ENCODE data around the gene PALS2.

The PALS2 gene, protein sequence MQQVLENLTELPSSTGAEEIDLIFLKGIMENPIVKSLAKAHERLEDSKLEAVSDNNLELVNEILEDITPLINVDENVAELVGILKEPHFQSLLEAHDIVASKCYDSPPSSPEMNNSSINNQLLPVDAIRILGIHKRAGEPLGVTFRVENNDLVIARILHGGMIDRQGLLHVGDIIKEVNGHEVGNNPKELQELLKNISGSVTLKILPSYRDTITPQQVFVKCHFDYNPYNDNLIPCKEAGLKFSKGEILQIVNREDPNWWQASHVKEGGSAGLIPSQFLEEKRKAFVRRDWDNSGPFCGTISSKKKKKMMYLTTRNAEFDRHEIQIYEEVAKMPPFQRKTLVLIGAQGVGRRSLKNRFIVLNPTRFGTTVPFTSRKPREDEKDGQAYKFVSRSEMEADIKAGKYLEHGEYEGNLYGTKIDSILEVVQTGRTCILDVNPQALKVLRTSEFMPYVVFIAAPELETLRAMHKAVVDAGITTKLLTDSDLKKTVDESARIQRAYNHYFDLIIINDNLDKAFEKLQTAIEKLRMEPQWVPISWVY

DNA sequence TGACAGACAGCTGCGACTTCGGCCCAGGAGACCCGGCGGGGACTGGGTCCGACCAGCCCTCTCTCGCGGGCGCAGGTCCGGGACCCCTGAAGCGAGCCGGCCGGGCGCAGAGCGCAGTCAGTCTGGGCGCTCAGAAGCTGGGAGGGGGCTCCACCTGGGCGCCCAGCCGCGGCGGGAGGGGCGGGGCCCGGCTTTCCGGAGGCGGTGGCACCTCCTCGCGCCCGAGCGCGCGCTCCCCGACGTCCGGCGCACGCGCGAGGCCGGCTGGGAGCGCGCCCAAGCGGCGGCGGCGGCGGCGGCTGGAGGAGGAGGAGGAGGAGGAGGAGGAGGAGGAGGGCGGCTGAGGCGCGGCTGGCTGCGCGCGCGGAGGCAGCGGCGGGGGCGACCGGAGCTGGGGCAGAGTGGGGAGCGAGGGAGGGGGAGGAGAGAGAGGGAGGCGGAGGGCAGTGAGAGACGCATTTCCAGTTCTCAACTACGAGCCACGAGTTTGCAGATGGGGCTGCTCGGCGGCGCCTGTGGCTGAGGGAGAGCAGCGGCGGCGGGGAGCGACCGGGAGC is at the start of gene PALS2:
Gene PALS2, plus strand, starts transcription at position 456 of the 557 bp plus-strand sequence. CDS start 50,216 bp downstream, outside the sequence.
- peak; percentile 86 for DNase-seq (ENCODE audit: low spot score)

DNA sequence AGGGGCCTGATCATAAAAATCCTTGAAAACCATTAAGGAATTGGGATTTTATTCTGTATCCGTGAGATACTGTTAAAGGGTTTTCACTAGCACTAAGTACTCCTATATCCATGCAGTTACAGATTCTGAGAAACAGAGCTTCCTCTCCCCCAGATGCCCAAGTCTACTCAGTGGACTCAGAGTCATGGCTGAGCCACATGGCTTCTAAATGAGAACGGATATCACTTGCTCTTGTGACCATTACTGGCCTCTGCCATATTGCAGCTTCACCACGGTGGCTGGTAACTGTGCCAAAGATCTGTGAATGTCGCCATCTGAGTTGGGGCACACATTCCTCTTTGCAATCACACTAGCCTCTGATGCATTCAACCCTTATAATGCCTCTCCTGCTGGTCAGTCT is 42.0 kb upstream of the PALS2 start:
- no peak for DNase-seq (ENCODE audit: low spot score)

DNA sequence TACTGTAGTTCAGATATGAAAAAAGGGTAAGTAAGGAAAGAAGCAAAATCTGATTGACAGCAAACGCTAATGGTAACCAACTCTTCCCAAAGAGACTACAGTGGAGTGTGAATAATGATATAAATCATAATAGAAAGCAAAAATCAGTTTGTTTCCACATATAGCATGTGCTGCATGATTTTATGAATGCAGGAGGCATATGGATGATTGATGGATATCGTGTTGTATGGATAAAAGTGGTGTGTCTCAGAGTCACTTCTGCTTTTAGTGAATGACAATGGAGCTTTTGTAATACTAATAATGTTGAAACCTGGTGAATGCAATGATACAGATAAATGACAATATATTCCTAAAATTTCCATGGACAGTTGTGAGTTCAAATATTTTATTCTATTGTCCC is 36.6 kb upstream of the PALS2 start:
- no peak for DNase-seq (ENCODE audit: low spot score)

DNA sequence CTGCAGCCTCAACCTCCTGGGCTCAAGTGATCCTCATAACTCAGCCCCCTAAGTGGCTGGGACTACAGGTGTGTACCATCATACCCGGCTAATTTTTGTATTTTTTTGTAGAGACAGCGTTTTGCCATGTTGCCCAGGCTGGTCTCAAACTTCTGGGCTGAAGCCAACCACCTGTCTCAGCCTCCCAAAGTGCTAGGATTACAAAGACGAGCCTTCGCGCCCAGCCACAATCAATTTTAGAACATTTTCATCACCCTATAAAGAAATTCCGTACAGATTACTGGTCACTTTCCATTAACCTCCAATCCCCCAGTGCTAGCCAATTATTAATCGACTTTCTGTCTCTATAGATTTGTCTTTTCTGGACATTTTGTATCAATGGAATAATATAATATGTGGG is 32.3 kb upstream of the PALS2 start:
- DNase-seq (ENCODE audit: low spot score) = no peak

DNA sequence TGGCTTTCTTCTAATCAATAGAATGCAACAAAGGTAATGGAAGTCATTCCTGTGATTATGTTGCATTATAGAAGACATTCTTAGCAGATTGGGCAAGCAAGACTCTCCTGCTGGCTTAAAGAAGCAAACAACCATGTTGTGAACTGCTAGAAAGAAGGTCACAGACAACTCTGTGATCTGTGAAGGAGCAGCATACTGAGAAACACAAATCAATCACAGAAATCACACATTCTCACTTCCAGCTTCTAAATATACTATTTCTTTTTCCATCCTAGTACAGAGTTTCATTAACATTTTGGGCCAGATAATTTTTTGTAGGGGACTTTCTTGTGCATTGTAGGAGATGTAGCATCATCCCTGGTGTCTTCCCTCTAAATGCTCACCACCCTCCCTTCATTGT is 28.0 kb upstream of the PALS2 start:
- no peak for DNase-seq (ENCODE audit: low spot score)

DNA sequence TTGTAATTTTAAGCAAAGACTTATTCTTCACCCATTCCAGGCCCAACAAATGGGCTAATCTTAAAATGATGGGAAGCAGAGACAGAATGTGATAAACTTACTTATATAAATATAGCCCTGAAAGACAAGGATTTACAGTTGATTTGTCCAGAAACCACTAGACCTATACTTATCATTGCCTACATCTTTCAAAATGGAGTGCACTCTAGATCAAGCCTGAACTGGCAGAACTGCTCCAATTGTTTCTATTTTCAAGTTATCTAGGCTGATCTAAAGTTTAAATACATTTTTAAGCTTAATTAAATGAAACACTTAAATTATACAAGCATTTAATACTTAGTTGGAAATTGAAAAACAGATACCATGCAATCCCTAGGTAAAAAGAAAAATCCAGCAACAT is 24.9 kb upstream of the PALS2 start:
- no peak for DNase-seq (ENCODE audit: low spot score)

DNA sequence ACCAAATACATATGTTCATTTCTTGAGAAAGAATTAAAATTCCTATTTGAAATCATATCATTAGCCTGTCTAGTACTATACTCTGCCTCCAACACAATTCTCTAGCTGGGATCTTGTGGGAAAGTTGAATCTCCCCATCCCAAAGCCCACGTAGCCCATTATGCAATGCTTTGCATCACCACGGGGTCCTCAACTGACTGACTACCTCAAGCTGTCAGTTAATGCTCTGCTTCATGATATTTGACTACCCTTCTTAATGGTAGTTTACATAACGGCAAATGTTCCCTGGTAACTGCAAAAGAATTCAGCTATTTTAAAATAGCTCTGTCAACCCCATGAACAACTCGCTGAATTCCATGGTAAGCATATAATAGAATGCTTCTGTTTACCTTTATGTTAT is 23.3 kb upstream of the PALS2 start:
- DNase-seq (ENCODE audit: low spot score) = no peak

DNA sequence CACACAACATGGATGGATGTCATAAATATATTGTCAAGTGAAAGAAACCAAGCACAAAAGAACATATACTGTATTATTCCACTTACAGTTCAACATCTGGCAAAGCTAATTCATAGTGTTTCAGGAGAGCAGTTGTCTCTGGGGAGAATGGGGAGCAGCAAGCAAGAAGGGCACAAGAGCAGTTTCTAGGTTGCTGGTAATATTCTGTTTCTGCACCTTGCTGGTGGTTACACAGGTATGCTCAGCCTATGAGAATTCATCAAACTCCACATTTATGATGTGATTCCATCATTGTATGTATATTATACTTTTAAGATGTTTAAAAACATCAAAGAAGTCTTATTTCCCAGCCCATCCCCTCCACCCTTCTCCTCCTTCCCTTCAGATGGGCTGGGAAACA is 18.1 kb upstream of the PALS2 start:
- no peak for DNase-seq (ENCODE audit: low spot score)

DNA sequence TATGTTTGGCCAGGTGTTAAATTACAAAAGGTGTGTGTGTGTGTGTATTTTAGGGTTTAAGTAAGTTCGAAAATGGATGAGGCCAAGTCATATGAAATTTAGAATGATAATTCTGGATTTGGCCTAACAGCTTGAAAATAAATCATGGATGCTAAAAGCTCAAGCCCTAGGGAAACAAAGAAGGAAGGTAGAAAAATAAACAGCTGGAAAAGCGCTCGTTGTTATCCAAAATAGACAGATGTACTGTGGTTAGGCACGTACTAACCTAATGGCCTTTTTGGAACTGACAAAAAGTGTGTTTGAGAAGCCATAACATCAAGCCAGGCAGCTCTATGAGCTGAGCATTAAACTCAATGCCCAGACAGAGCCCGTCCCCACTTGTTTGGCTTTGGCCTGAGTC is 17.5 kb upstream of the PALS2 start:
- no peak for DNase-seq (ENCODE audit: low spot score)

DNA sequence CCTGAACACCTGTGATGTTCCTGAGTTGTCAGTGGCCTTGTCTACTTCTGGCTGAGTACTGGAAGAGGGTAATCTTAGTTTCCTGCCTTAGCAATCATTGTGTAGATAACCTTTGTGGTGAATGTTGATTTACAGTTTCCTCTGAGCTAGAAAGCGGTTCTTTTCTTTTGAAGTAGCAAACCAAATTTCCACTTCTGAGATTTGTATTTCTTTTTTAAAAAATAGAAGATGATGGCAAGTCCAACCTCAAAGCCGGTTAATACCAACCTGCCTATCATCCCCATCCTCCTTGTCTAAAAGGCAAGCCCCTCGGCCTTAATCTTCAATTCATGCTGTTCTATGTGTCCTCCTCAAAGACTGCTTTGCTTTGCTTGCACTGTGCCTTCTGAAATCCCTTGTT is 12.5 kb upstream of the PALS2 start:
- DNase-seq (ENCODE audit: low spot score) = no peak

DNA sequence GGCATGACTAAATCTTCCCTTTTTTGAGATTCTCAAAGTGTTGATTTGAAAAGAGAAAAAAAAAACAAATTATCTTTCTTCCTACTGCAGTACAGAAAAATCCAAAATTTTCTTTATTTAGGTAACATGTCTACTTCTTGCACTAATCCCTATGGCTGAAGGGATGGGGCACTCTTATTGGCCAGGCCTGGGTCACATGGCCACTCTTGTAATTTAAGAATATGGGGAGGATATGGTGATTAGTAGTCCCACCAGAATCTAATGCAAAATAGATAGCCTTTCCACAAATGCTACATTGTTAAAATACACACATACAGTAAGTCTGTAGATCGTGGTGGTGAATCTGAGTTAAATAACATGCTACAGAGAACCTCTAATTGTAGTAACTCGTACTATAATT is 7.0 kb upstream of the PALS2 start:
- no peak for DNase-seq (ENCODE audit: low spot score)

DNA sequence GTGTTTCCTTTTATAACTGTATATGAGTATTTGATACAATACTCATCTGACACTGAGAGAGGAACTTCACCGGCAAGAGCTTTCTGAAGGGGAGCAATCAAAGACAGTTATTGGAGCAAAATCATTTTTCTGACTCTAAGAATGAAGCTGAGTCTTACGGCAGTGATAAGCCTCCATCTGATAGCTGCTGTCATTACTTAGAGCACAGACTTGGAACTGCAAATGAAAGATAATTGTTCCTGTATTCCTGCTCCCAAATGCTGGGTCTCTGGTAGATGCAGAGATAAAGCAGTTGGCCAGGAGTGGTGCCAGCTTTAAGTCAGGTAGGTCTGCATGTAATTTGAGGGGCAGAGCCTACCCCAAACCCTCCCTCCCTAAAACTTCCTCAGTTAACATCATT is 2.3 kb upstream of the PALS2 start:
- no peak for DNase-seq (ENCODE audit: low spot score)

DNA sequence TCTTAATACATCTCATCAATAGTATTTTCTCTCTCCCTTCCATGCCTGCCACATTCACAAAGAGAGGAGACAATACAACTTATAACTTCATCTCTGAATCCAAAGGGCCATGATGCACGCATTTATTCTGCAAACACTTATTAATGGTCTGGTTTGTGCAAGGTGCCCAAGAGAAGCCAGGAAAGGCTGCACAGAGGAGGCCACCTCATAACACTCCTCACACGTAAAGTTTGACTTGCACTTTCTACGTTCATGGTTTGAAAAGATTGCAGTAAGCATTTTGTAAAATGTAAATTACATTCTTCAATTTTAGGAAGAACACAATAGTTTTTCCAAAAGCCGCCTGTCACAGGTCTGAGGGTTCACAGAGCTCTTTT is 1.2 kb upstream of the PALS2 start:
- no peak for DNase-seq (ENCODE audit: low spot score)

DNA sequence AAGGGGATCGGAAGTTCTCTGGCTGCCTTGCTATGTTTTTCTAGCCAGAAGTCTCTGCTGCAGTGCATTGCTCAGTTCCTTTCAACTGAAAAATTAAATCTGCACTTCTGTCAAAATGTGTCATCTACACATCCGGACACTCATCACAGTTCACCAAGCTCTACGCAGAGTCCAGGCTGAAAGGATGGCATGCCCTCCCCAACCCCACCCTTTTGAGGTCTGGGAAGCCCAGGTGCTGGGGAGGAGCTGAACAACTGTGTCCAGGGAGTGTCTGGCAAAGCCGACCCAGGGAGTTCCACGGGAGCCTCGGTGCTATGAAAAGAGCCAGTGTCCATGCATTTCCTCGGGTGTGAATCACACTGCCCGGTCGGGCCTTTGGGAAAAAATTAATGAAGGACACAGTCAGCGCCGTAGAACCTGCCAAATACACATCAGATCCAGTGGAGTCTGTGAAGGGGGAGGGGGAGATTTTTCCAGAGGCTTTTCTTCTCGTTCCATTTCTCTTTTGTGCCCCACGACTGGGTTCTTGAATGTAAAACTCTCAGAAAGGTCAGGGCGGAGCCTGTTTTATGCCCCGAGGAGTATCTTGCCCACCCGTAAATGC is 757 bp upstream of the PALS2 start:
- DNase-seq (ENCODE audit: low spot score) = no peak

DNA sequence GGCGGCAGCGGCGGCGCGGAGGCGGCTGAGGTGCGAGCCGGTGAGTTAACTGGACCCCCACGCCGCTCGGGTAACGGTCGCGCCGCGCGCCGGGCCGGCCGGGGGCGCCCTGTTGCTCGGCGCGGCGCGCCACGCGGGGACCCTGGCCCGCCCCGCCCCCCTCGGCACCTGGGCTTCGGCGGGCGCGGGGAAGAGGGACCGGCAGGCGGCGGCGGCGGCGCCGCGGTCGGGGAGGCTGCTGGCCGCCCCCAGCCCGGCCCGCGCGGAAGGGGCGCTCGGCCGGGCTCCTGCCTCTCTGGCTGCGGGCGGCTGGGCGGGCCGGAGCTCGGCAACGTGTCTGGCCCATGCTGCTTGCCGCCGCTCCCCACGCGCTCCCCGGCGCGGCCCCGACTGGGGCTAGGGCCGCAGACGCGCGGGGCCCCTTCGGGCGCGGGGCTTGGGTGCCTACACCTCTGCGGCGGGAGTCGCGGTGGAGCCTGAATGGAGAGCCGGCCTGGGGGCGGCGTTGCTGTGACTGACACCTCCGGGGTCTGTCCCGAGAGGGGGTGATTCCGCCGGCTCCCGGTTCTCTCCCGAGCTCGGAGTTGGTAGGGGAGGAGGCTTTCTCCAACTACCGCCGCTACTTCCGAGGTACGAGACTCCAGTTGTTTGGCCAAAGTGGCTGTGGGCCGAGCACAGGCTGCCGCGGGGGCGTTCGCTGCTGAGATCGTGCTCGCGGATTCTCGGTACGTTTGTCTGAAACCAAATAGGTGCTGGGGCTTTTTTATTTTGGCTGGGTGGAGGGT is 494 bp downstream of the PALS2 start:
- peak; percentile 78 for DNase-seq (ENCODE audit: low spot score)

DNA sequence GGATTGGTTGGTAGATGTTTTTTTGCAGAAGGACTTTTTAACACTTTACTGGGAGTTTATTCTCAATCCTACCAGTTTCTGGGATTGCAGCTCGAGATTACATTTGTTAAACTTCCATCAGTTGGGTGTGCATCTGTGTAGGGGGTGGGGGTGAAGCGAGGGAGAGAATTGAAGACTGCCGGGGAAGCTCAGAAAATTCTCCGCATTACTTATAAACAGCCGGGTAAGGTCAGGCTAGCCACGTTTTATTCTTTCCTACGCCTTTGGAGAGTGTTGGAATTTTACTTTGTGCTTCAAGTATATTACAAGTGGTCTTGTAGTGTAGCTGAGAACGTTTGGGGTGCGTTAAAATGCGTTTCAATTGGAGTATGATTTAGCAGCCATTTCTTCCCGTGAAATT is 1.1 kb downstream of the PALS2 start:
- DNase-seq (ENCODE audit: low spot score) = no peak

DNA sequence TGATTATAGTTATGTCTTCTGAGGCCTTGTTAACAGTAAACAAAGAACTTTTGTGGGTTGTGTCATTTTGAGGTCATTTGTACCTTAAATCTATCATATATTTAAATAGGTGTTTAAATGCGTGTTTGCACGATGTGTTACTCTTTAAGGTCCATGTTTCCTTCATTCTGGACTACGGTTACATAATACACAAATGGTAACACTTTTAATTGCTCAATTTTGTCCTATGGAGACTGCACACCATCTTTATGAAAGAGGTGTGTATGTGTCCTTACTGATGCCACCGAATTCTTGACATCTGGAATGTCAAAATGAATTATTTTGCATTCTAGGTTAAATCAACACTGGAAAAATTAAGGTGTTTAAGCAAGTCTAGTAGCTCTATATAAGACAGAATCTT is 1.7 kb downstream of the PALS2 start:
- no peak for DNase-seq (ENCODE audit: low spot score)

DNA sequence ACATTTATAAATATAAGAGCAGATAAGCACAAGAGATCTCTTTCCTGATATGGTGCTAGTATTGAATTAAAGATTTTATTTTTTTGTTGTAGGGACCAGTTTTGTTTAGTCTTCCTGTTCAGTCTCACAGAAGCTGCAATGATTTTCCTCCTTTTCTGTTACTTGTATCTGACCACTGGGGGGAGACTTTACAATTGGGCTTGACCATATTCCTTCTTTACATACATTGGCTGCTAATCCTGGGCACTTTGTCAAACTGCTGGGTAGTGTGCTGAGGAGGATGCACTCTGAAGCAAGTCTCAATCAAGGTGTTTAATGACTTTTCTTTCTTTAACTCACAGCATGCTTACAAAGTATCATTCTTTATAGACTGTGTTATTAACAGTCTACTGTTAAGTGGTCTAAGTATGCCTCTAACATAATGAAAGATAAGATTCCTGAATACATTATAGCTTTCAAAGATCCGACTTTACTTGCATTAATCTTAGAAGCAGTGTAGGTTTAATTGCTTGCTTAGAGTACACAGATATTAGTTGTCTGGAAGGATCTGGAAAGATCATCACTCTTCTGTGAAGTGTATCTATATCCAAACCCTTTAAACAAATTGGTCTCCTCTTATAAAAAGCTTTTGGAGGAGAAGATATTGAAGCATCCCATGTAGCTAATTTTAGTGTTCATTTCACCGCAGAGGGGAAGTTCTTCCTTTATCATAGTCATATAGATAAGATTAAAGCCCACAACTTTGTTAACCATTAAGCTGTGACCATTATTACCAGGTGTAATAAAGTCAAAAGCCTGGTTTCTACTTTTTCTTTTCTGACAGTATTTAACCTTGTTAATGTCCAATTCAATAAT is 3.1 kb downstream of the PALS2 start:
- DNase-seq (ENCODE audit: low spot score) = no peak

DNA sequence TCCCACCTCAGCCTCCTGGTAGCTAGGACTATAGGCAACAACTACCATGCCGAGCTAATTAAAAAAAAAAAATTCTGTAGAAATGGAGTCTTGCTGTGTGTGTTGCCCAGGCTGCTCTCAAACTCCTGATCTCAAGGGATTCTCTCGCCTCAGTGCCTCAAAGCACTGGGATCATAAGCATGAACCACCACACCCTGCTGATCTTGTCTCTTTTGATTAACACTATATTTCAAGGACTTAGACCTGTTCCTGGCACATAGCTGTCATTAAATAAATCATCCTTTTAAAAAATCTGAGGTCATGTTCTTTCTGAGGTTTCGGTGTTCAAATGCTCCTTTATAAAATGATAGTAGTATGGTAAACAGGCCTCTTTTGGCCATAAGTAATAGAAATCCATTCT is 4.8 kb downstream of the PALS2 start:
- DNase-seq (ENCODE audit: low spot score) = no peak

DNA sequence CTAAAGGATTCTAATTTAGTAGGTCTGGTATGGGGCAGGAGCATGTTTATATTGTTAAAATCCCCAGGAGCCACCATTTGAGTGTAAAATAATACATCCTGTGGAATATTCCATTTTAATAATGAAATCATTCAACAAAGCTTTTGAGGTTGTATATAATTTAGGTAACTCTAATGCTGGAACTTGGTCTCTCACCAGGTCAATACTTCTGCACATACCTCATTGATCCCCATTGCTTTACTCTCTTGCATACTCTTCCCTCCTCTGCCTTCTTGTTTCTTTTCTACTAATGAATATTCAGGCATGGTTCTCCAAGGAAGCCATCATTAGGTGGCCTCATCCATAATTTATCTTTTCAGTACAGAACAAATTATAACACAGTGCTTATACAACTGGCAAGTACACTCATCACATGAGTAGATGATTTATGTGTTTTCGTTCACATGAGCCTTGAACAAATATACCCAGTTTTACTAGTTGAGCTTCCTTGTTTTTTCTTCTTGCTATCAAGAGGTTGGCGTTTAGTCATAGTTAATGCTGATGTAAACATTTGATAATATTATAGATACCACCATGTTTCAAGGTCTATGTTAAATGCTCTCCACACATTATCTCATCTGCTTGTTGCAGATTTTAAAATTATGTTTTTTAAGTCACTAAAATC is 7.2 kb downstream of the PALS2 start:
- no peak for DNase-seq (ENCODE audit: low spot score)

DNA sequence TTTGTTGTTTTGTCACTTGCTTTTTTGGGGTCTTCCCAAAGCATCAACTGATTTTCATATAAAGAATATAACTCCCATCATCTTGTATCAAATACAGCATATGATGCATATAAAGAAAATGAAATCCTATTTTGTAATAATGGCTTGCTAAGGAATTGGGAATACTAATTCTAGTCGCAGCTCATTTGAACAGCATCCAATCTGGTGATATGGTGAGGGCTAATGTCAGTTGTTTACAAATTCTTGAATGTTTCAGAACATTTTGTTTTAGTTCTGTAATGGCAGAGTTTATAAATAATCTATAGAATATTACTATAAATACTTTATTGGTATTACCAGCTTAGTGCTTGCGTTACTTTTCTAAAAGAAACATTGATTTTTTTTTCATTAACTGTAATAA is 8.9 kb downstream of the PALS2 start:
- no peak for DNase-seq (ENCODE audit: low spot score)

Data from left forelimb (tissue), 1 donor.